ENCODE data around the gene NMRAL1.

Gene NMRAL1

GRCh38 chr16:4463522-4464163, 10.8 kb downstream of the NMRAL1 start:
- no peak for DNase-seq

GRCh38 chr16:4461250-4462085, 13.0 kb downstream of the NMRAL1 start:
- DNase-seq: no peak

DNA sequence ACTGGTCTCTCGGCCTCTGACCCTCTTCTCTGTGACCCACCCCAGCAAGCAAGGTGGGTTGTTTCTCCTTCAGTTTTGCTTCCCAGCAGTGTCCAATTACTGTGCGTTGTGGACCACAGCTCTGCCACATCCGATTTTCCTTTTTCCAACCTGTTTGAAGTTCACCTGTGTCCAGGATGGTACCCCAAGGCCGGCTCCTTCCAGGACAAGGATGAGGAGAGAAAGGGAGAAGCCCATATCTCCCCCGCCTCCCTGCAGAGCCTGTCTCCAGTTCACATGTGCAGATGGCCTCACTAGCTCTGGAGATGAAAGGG, 13.5 kb downstream of the NMRAL1 start:
- no peak for DNase-seq

DNA sequence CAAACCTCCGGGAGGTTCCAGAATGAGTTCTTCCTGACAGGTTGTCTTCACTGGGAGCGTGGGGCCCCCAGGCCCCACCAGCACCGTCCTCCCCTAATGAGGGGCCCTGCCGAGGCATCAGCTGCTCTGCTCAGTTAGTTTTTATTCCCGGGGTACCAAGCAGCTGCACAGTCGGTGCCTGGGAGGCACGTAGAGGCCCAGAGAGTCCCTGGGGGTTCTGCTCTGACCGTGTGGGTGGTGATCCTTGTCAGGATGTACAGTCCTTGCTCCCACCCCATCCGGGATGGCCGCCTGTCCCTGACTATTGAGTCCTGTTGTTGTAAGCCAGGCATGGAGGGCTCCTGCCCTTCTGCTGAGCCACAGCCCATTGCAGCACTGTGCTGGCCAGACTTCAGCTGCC, 18.5 kb downstream of the NMRAL1 start:
- no peak for DNase-seq

- DNase-seq: no peak
These were observed 19.3 kb downstream of the NMRAL1 start for GRCh38 chr16:4455081-4455480.

DNA sequence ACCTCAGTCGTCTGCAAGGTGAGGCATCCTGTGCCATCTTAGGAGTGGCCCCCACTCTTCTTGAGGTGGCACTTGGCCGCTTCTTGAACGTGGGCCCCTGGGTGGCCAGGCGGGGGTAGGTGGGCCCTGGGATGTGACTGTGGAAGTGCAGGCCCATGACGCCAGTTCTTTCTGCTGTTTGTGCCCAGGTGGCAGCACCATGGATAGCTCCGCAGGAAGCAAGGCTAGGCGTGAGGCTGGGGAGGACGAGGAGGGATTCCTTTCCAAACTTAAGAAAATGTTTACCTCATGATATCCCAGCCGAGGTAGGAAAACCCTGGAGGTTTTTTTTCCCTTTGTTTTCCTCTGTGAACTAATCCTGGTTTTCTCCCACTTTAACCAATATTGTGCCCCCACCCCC, 19.8 kb downstream of the NMRAL1 start:
- no peak for DNase-seq

DNA sequence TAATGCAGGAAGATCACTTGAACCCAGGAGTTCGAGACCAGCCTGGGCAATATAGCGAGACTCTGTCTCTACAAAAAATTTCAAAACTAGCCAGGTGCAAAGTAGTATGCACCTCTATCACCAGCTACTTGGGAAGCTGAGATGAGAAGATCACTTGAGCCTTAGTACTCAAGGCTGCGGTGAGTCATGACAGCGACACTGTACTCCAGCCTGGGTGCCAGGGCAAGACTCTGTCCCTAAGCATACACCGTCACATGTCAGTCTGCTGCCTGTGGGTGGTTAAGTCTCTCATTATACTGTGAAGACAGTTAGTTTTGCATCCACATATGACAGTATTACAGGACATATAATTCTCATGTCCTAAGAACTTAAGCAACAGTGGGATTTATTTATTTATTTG, 21.8 kb downstream of the NMRAL1 start:
- no peak for DNase-seq

GRCh38 chr16:4450931-4451519, 23.4 kb downstream of the NMRAL1 start:
- DNase-seq: no peak

DNA sequence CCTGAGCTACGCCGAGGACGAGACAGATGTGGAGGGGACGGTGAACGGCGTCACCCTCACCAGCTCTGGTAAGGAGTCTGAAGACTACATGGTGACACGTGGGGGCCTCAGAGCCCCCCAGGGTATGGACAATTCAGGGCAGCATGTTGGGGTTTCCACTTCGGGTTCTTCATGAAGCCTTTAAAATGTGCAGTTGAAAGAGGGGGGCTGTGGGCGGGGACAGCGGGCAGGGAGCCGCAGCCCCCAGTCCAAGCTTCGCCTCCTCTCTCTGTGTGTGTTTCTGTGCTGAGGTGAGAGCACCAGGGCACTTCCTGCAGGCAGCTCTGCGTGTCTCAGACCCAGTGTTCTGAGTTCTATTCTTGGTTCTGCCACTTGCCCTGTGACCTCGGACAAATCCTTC, 24.0 kb downstream of the NMRAL1 start:
- no peak for DNase-seq

DNA sequence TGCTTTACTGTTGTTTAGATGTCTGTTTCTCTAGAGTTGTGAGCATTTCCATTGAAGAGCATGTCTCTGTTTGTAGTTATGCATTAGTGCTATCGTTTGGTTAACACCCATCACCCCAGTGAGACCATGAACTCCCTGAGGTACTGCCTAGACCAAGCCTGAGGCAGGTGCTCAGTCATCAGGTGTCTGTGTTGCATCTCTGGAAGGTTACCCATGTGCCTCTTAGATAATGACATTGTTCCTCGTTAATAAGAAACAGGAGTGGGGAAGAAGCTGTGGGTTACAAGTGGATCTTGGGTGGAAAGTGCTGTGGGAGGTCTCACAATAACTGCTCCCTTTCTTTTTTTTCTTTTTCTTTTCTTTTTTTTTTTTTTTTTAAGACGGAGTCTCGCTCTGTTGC, 30.4 kb downstream of the NMRAL1 start:
- no peak for DNase-seq

DNA sequence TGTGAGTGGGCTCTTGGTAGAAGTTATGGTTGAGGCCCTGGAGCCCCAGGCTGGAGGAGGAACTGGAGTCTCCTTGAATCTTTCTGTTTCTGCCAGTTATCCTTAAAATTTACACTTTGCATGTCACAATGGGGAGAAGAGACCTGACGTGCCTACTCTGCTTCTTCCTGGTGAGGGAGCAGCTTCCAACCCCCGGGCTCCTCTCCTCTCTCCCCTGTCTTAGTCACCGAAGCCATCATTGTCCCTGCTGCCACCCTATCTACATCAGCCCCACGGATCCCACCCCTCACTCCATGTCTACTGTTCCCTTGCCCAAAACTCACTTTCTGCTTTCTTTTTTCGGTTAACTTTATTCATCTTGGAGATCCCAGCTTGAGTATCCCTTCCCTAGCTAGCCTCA, 31.2 kb downstream of the NMRAL1 start:
- DNase-seq: no peak

DNA sequence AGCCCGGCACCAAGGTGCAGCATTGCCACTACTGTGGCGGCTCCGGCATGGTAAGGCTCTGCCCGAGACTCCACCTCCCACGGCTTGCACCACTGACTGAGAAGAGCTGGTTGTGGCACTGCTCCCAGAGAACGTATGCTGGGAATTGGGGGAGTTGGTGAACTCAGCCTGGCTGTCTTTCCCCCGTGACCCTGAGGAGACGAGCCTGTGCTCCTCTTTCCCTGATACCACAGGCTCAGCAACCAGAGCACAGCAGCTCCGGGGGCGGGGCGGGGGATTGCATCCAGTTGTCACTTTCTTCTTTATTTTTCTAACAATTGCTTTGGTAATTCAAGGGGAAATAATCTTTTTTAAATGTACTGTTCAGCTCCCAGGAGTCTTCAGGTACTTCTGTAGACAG, 32.1 kb downstream of the NMRAL1 start:
- DNase-seq: no peak

DNA sequence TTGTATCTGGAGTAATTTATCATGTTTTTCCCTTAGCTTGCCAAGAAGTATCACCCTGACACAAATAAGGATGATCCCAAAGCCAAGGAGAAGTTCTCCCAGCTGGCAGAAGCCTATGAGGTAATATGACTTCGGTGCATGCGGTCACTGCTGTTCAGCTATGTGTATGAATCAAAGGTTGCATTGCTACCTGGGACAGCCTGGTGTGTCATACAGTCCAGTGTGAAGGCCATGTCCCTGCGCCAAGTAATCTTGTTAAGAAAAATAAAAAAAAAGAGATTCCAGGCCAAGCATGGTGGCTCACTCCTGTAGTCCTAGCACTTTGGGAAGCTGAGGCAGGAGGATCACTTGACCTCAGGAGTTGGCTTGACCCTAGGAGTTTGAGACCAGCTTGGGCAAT, 37.1 kb downstream of the NMRAL1 start:
- DNase-seq: no peak

GRCh38 chr16:4435337-4436067, 38.9 kb downstream of the NMRAL1 start:
- DNase-seq: no peak

- DNase-seq: no peak
These were observed 40.3 kb downstream of the NMRAL1 start for GRCh38 chr16:4433914-4434787.

GRCh38 chr16:4433228-4433627, 41.2 kb downstream of the NMRAL1 start:
- DNase-seq: no peak

DNA sequence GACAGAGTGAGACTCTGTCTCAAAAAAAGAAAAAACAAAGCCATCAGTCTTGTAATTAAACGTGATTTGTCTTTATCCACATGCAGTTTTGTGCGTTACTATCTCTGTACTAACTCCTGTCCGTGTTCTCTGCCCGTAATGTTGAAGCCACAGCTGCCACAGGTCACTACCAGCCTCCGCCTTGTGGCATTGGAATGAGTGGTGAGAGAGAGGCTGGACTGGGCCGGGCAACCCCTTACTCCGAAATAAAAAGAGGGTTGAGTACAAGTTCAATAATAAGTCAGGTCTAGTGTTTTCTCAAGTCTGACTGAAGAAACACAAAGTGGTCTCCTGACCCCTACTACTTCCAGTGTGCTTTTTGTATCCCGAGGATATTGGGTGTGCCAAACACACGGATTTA, 43.4 kb downstream of the NMRAL1 start:
- DNase-seq: no peak

- DNase-seq: no peak
These were observed 45.9 kb downstream of the NMRAL1 start for GRCh38 chr16:4428500-4428899.

DNA sequence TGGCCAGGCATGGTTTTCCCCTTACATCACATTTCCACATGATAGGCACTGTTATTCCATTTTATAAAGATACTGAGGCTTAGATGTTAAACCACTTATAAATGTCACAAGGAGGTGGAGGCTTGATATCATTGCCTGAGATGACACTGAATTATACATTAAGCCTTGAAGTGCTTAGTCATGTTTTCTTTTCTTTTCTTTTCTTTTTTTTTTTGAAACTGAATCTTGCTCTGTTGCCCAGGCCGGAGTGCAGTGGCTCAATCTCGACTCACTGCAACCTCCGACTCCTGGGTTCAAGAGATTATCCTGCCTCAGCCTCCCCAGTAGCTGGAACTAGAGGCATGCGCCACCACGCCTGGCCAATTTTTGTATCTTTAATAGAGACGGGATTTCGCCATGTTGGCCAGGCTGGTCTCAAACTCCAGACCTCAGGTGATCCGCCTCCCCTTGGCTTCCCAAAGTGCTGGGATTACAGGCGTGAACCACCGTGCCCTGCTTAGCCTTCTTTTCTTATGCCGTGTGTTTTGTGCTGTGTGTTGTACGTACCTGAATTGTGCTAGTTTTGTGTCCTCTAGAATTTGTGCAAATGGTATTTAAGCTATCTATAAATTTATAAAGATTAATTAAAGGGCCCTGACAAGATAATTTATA, 47.6 kb downstream of the NMRAL1 start:
- DNase-seq: no peak

- no peak for DNase-seq
These were observed 48.3 kb downstream of the NMRAL1 start for GRCh38 chr16:4426021-4426684.

GRCh38 chr16:4425378-4426020, 48.9 kb downstream of the NMRAL1 start, which contains the start of gene DNAJA3:
DNAJA3 (plus strand) TSS chr16:4425868; CDS start chr16:4425882, 14 bp downstream.
- peak; percentile 76 for DNase-seq
